Measurements from ENCODE around the gene RAB34.

Gene RAB34, protein sequence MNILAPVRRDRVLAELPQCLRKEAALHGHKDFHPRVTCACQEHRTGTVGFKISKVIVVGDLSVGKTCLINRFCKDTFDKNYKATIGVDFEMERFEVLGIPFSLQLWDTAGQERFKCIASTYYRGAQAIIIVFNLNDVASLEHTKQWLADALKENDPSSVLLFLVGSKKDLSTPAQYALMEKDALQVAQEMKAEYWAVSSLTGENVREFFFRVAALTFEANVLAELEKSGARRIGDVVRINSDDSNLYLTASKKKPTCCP

GRCh38 chr17:28717578-28718332, at the start of gene RAB34:
Gene RAB34, minus strand, starts transcription at chr17:28717868. Its CDS starts 602 bp downstream, at chr17:28717266.
- in situ Hi-C loops (cut with MboI; ENCODE audit: low pct_unique_long_range_greater_than_20kb, low sequenced_read_pairs, unreplicated experiment): no loop called here
- DNase-seq (ENCODE audit: low spot score): no peak
- peak; percentile 42 for TF ChIP-seq CTCF (IDR thresholded peaks at IDR 0.05; ENCODE audit: extremely low read depth, insufficient read depth, missing control alignments)

GRCh38 chr17:28765038-28765437, 47.4 kb upstream of the RAB34 start:
- TF ChIP-seq CTCF (IDR thresholded peaks at IDR 0.05; ENCODE audit: extremely low read depth, insufficient read depth, missing control alignments): no peak
- DNase-seq (ENCODE audit: low spot score): no peak
- in situ Hi-C loops (cut with MboI; ENCODE audit: low pct_unique_long_range_greater_than_20kb, low sequenced_read_pairs, unreplicated experiment): loop anchor here (10.0 kb wide), 1 partner anchor 150 kb away; no protein-coding TSS in a partner anchor

DNA sequence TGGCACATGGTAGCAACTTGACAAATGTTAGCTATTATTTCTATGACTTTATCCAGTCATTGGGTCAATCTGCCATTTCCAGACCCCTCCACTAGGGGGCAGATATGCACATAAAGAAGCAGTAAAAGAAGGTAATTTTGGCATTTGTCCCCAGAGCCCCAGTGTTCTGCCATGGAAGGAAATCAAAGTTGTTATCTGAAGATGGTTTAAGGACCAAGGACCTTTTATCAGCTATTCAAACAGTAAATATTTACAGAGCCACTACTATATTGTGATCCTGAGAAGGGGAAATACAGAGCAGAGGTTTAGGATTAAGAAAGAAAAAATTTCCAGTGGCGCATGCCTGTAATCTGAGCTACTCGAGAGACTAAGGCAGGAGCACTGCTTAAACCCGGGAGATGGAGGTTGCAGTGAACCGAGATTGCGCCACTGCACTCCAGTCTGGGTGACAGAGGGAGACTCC, 46.2 kb upstream of the RAB34 start:
- peak; percentile 81 for TF ChIP-seq CTCF (IDR thresholded peaks at IDR 0.05; ENCODE audit: extremely low read depth, insufficient read depth, missing control alignments)
- in situ Hi-C loops (cut with MboI; ENCODE audit: low pct_unique_long_range_greater_than_20kb, low sequenced_read_pairs, unreplicated experiment): loop anchor here (10.0 kb wide), 1 partner anchor 151 kb away; no protein-coding TSS in a partner anchor
- DNase-seq (ENCODE audit: low spot score): peak; percentile 74

DNA sequence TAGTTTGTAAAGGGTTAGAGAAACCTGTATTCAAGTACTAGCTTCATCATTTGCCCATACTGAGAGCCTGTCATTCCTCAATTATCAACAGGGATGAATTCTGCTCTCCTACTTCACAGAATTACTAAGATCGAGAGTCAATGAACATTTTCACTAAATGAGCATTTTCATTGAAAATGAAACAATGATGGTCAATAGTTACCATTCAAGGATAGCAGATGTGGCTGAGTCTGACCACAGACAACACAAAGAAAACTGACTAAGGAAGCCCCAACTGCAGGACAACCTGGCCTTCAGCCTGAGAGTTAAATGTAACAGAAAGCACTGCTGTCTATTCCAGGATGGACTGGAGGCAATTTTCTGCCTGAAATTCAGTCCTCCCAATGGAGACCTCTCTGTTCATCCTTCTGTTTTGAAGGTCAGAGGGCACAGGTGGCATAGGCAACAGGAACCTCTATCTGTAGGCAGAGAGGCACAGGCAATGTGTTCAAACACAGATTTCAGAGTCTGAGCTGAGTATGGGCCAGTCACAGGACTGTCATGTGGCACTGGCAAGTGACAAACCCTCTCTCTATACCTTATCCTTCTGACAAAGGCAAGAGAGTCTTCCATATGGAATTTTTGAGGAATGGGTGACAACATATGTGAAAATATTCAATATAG, 45.6 kb upstream of the RAB34 start:
- peak; percentile 75 for DNase-seq (ENCODE audit: low spot score)
- TF ChIP-seq CTCF (IDR thresholded peaks at IDR 0.05; ENCODE audit: extremely low read depth, insufficient read depth, missing control alignments): peak; percentile 1
- in situ Hi-C loops (cut with MboI; ENCODE audit: low pct_unique_long_range_greater_than_20kb, low sequenced_read_pairs, unreplicated experiment): loop anchor here (10.0 kb wide), 1 partner anchor 152 kb away; no protein-coding TSS in a partner anchor

DNA sequence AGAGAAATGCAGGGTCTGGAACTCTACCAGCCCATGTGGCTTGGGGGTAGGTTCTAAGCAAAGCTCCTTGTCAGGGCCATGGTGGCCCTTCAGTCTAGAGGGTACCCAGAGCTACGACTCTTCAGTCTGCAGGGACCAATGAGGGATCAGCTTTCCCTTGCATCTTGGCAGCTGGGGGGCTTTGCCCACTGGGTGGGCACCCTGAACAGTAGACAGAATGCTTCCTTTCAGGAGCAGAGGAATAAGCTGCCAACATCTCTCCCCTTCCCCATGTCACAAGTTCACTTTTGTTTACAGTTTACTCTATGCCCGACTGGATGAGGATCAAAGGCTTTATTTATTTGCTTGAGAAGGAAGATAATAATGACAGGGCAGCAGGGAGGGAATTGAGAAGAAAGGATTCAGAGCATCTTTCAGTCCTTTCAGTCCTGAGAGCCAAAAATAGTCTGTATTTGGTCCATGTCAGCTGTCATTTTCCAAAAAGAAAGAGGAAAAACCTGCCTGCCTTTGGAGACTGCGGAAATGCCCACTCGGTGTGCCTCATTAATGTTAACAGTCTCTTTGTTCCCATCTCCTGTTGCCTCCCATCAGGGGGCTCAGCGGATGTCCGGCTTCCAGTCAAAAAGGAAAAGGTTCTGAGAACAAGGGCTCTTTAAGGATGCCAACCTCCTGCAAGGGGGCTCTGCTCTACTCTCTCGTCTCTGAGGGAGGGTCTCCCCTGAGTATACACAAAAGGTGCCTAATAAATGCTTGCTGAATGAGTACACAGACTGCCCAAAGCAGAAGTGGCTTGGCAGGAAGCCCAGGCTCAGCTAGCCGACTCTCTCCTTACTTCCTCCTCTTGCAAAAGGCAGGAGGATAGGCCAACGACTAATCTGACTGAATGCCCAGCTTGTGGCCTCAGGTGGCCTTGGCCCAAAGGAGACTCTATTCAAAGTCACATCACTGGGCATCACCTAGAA, 43.2 kb upstream of the RAB34 start:
- in situ Hi-C loops (cut with MboI; ENCODE audit: low pct_unique_long_range_greater_than_20kb, low sequenced_read_pairs, unreplicated experiment): loop anchor here (10.0 kb wide), 1 partner anchor 154 kb away; no protein-coding TSS in a partner anchor
- no peak for DNase-seq (ENCODE audit: low spot score)
- no peak for TF ChIP-seq CTCF (IDR thresholded peaks at IDR 0.05; ENCODE audit: extremely low read depth, insufficient read depth, missing control alignments)

All from GM13977 (cell line).